Endothelial cell of umbilical vein (primary cell): Measurements from ENCODE around the gene SNRNP27. TPM values are rescaled to one million over a fixed set of nuclear protein-coding genes. Genes with fewer than 3 reads are reported as not detected.
"Not testable (repeated sequence)": the region's sequence is repeated elsewhere in the genome, so short reads cannot be mapped to it uniquely, and the experiment has no call there.

ENCODE experiments used
- BruUV-seq: library from RNA; stranded (reverse); fragments of 400-500 nt; replicated peaks from 2 replicates; lab custom pipeline; 2021; lab: Mats Ljungman, UMichigan
- CTCF ChIA-PET: fragments of 300-600, 350-600 bp; sonication (Branson Sonifier 250); formaldehyde crosslinking; loops from one replicate; lab custom pipeline; 2021; ENCODE audit warnings: antibody characterized with exemption, inconsistent platforms; lab: Charles Lee
- POLR2A ChIA-PET: fragments of 300-600, 350-600 bp; sonication (Branson Sonifier 250); formaldehyde crosslinking; loops from one replicate; lab custom pipeline; 2021; ENCODE audit warnings: antibody characterized with exemption, inconsistent platforms; lab: Charles Lee
- DNase-seq: peaks from one replicate; pipeline ENCODE4 v3.0.0-alpha.2; 2011; ENCODE audit warnings: low read depth, low spot score
- FAIRE-seq: peaks from 2 replicates; lab custom pipeline; 2011; peaks lifted over from hg19 to GRCh38; lab: Jason Lieb, UNC
- H2AFZ ChIP-seq: 2 replicates; pipeline ENCODE4 v1.6.0; 2012; ENCODE audit warnings: low read depth, low read length, control low read depth, inconsistent platforms
- H3K27ac ChIP-seq: 2 replicates; pipeline ENCODE4 v1.5.1; 2011; ENCODE audit warnings: low read depth, mild to moderate bottlenecking, control low read depth, low read length, moderate library complexity; ENCODE audit not compliant: insufficient read depth
- H3K27me3 ChIP-seq, 2 experiments: 2 replicates each; pipeline versions ENCODE4 v1.6.0 to v1.6.1; 2011; ENCODE audit warnings: low read length in 2 of 2, mixed read lengths in 1 of 2; ENCODE audit not compliant: control insufficient read depth in 2 of 2, insufficient read depth in 2 of 2
- H3K36me3 ChIP-seq, 2 experiments: 2 replicates in 1 of 2; 3 replicates in 1 of 2; pipeline ENCODE4 v1.5.1; 2011; ENCODE audit warnings: low read length in 2 of 2, mild to moderate bottlenecking in 1 of 2, moderate library complexity in 1 of 2; ENCODE audit not compliant: control insufficient read depth in 2 of 2, insufficient read depth in 2 of 2; ENCODE audit errors: extremely low read depth in 1 of 2
- H3K4me1 ChIP-seq: 3 replicates; pipeline ENCODE4 v1.5.1; 2011; ENCODE audit warnings: mild to moderate bottlenecking, low read length; ENCODE audit not compliant: control insufficient read depth, insufficient read depth; ENCODE audit errors: extremely low read depth
- H3K4me2 ChIP-seq: 2 replicates; pipeline ENCODE4 v1.6.1; 2011; ENCODE audit warnings: low read length, control low read depth, mixed read lengths; ENCODE audit not compliant: insufficient read depth
- H3K4me3 ChIP-seq, 3 experiments: fragments of 200-600 bp in 1 of 3; sonication (generic), shearing (Covaris generic) in 1 of 3; replicated peaks in 1 of 3; 2 replicates each; pipeline ENCODE4 v1.5.1; 2011 to 2016; ENCODE audit warnings: control low read depth in 3 of 3, low read length in 3 of 3, mild to moderate bottlenecking in 2 of 3, inconsistent platforms in 1 of 3, low read depth in 1 of 3, moderate library complexity in 1 of 3; ENCODE audit not compliant: insufficient read depth in 1 of 3
- H3K79me2 ChIP-seq: 2 replicates; pipeline ENCODE4 v1.6.0; 2012; ENCODE audit warnings: low read length, inconsistent platforms; ENCODE audit not compliant: control insufficient read depth, insufficient read depth
- H3K9ac ChIP-seq: replicated peaks from 2 replicates; pipeline ENCODE3; 2011; ENCODE audit warnings: low read length, control low read depth; ENCODE audit not compliant: insufficient read depth; ENCODE audit errors: extremely low read depth
- H3K9me1 ChIP-seq: replicated peaks from 3 replicates; pipeline ENCODE4 v1.6.0; 2011; ENCODE audit warnings: mild to moderate bottlenecking, low read length; ENCODE audit not compliant: control insufficient read depth, insufficient read depth; ENCODE audit errors: extremely low read depth
- H3K9me3 ChIP-seq: replicated peaks from 2 replicates; pipeline ENCODE4 v1.5.1; 2012; ENCODE audit warnings: low read length, inconsistent platforms; ENCODE audit not compliant: control insufficient read depth, insufficient read depth
- H4K20me1 ChIP-seq: replicated peaks from 2 replicates; pipeline ENCODE3; 2011; ENCODE audit warnings: mild to moderate bottlenecking, low read length; ENCODE audit not compliant: control insufficient read depth, insufficient read depth; ENCODE audit errors: extremely low read depth
- EZH2 ChIP-seq: IDR thresholded peaks from 2 replicates; pipeline ENCODE4 v1.6.1; 2012; ENCODE audit warnings: borderline replicate concordance, low read depth, mild to moderate bottlenecking, moderate library complexity, low read length, inconsistent platforms; ENCODE audit not compliant: severe bottlenecking
- FOS ChIP-seq: IDR thresholded peaks from 2 replicates; pipeline ENCODE4 v1.6.1; 2011; ENCODE audit warnings: mild to moderate bottlenecking, low read length, moderate library complexity, borderline replicate concordance; ENCODE audit not compliant: insufficient read depth
- GATA2 ChIP-seq: IDR thresholded peaks from 2 replicates; pipeline ENCODE4 v1.7.0; 2011; ENCODE audit warnings: low read depth, mild to moderate bottlenecking, moderate library complexity, mixed read lengths, low read length; ENCODE audit not compliant: insufficient read length, insufficient read depth
- MYC ChIP-seq: IDR thresholded peaks from one replicate; pipeline ENCODE4 v1.6.1; 2011; ENCODE audit warnings: mild to moderate bottlenecking, low read depth, low read length
- POLR2A ChIP-seq: IDR thresholded peaks from 2 replicates; pipeline ENCODE4 v1.6.1; 2012; ENCODE audit warnings: low read depth, mild to moderate bottlenecking, control low read depth, low read length
- POLR2AphosphoS5 ChIP-seq: IDR thresholded peaks from 2 replicates; pipeline ENCODE4 v1.6.1; 2012; ENCODE audit warnings: low read depth, mild to moderate bottlenecking, control low read depth, low read length, moderate library complexity; ENCODE audit not compliant: insufficient read depth
- dilution Hi-C: fragments of 300-500 bp; cut with MboI; formaldehyde crosslinking; loops from one replicate; pipeline ENCODE4 v1.15.0; 2019; ENCODE audit warnings: low sequenced_read_pairs; ENCODE audit not compliant: extremely low pct_ligation_motif_present
- intact Hi-C: fragments of 100-400 bp; cut with micrococcal nuclease; formaldehyde crosslinking; loops from one replicate; pipeline ENCODE4 v1.10.0; 2022
- polyA plus RNA-seq, 4 experiments: library from polyadenylated mRNA; depleted of rRNA in 3 of 4; stranded (reverse) in 3 of 4; unstranded in 1 of 4; fragments of >200 nt; gene quantifications; 2 replicates each; pipeline versions ENCODE4 v1.2.1 to v1.2.3, GENCODE V29; 2011 to 2012; ENCODE audit warnings: missing spikeins in 1 of 4
- total RNA-seq: library from RNA; stranded (reverse); gene quantifications from 2 replicates; pipeline ENCODE4 v1.2.3, GENCODE V29; 2021
- TF ChIP-seq, protein P1 (sequence below), 2 donors: IDR thresholded peaks; 1 replicate in 1 of 2; 2 replicates in 1 of 2; pipeline ENCODE4 v1.5.1; 2011; ENCODE audit warnings: low read length in 2 of 2, mild to moderate bottlenecking in 2 of 2, moderate library complexity in 2 of 2, control low read depth in 1 of 2, inconsistent platforms in 1 of 2, low read depth in 1 of 2; ENCODE audit not compliant: insufficient read depth in 1 of 2; ENCODE audit errors: extremely low read depth in 1 of 2
- TF ChIP-seq, protein P2 (sequence below): IDR thresholded peaks from 2 replicates; pipeline ENCODE4 v1.6.1; 2011; ENCODE audit not compliant: insufficient read depth, insufficient read length

SNRNP27 gene
- total and polyA plus RNA-seq, 2 donors (not counting 3 experiments of a cell fraction or from before 2014, with no cell fraction given), result 12.7 to 50.6 TPM

DNA sequence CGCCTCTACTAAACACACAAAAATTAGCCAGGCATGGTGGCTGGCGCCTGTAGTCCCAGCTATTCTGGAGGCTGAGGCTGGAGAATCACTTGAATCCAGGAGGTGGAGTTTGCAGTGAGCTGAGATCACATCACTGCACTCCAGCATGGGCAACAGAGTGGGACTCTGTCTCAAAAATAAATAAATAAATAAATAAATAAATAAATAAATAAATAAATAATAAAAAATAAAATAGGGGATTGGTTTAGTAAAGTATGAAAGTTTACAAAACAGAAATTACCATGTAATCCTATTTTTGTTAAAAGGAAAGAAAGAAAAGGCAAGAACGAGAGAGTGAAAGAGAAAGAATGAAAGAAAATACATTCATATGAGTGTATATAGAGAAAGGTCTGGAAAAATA, 56.9 kb downstream of the SNRNP27 start:
- H3K4me2 ChIP-seq, H3K4me3 ChIP-seq, intact Hi-C loops, H3K79me2 ChIP-seq, DNase-seq, H4K20me1 ChIP-seq, H3K9me3 ChIP-seq, BruUV-seq, dilution Hi-C loops, H3K36me3 ChIP-seq, H2AFZ ChIP-seq, FAIRE-seq, H3K27ac ChIP-seq, H3K9me1 ChIP-seq, CTCF ChIA-PET, H3K9ac ChIP-seq, H3K27me3 ChIP-seq: not testable (repeated sequence)
- H3K4me1 ChIP-seq, result peaks cover 17% of the 10 kb centered on the region
- POLR2A ChIA-PET, result interaction anchor here (0.7 kb wide), 1 partner anchor 73 kb away, joined by 8 read pairs; no protein-coding TSS in a partner anchor

DNA sequence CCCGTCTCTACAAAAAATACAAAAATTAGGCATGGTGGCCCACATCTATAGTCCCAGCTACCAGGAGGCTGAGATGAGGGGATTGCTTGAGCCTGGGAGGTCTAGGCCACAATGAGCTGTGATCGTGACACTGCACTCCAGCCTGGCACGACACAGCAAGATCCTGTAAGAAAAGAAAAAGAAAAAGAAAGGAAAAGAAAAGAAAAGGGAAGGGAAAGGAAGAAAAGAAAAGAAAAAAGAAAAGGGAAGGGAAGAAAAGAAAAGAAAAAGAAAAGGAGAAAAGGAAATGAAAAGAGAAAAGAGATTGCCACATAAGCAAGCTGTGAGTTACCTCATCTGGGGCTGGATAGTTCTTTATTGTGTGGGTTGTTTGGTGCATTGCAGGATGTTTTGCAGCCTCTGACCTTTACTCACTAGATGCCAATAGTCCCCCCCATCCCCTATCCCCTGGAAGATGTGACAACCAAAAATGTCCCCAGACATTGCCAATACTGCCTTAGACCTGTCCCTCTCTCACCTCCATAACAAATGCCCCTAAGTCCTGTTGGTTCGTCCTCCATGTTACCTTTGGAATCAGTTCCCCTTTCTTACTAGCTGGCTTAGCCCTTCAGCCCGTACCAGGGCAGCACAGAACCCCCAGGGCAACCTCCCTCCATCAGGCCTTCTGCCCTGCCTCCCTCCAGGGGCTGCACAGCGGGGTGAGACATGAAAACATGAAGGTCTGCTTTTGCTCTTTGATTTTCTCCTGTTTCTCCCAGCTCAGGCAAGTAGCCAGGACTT, 58.8 kb downstream of the SNRNP27 start:
- intact Hi-C loops, result no loop called here
- POLR2A ChIA-PET, result no interaction called here
- CTCF ChIA-PET, result no interaction called here

More for the DNA sequence above, 58.8 kb downstream of the SNRNP27 start:
- Histone ChIP-seq H3K9me1 (no peaks in the 10 kb centered on the region), H3K9me3 (no peaks in the 10 kb centered on the region), H3K4me2 (no peak overlapping the region), H3K9ac (no peak overlapping the region), H3K4me3 (no peak overlapping the region), H3K27me3 (peaks cover 7 to 15% of the 10 kb centered on the region in 2 experiments), H3K36me3 (no peaks in the 10 kb centered on the region), H2AFZ (no peak overlapping the region), H3K79me2 (no peaks in the 10 kb centered on the region), H4K20me1 (no peaks in the 10 kb centered on the region), H3K4me1 (peaks cover under 1% of the 10 kb centered on the region), H3K27ac (no peak overlapping the region)
- DNase-seq (no peak), FAIRE-seq (no peak)
- no TSS peak for BruUV-seq
- dilution Hi-C loops, result no loop called here
- no peak for TF ChIP-seq POLR2A
- no peak for TF ChIP-seq EZH2
- no peak for TF ChIP-seq MYC
- no peak for TF ChIP-seq GATA2
- TF ChIP-seq, protein P1, sequence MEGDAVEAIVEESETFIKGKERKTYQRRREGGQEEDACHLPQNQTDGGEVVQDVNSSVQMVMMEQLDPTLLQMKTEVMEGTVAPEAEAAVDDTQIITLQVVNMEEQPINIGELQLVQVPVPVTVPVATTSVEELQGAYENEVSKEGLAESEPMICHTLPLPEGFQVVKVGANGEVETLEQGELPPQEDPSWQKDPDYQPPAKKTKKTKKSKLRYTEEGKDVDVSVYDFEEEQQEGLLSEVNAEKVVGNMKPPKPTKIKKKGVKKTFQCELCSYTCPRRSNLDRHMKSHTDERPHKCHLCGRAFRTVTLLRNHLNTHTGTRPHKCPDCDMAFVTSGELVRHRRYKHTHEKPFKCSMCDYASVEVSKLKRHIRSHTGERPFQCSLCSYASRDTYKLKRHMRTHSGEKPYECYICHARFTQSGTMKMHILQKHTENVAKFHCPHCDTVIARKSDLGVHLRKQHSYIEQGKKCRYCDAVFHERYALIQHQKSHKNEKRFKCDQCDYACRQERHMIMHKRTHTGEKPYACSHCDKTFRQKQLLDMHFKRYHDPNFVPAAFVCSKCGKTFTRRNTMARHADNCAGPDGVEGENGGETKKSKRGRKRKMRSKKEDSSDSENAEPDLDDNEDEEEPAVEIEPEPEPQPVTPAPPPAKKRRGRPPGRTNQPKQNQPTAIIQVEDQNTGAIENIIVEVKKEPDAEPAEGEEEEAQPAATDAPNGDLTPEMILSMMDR (IDR thresholded peaks at IDR 0.05; ENCODE audit: extremely low read depth in 1 of 2, insufficient read depth in 1 of 2, low read depth in 1 of 2, low read length in 2 of 2), result no peak
- TF ChIP-seq, protein P2, sequence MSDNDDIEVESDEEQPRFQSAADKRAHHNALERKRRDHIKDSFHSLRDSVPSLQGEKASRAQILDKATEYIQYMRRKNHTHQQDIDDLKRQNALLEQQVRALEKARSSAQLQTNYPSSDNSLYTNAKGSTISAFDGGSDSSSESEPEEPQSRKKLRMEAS, result no peak
- TF ChIP-seq FOS, result no peak
- no peak for TF ChIP-seq POLR2AphosphoS5
